Measurements from ENCODE around the gene C5orf58. TPM values are rescaled to one million over a fixed set of nuclear protein-coding genes. Genes with fewer than 3 reads are reported as not detected.

The C5orf58 gene
- total and polyA plus RNA-seq, 9 of the 15 experiments (the other 6 are each of a cell fraction or from before 2014, with no cell fraction given), result 1.5 to 7.6 (median 5.3) TPM

DNA sequence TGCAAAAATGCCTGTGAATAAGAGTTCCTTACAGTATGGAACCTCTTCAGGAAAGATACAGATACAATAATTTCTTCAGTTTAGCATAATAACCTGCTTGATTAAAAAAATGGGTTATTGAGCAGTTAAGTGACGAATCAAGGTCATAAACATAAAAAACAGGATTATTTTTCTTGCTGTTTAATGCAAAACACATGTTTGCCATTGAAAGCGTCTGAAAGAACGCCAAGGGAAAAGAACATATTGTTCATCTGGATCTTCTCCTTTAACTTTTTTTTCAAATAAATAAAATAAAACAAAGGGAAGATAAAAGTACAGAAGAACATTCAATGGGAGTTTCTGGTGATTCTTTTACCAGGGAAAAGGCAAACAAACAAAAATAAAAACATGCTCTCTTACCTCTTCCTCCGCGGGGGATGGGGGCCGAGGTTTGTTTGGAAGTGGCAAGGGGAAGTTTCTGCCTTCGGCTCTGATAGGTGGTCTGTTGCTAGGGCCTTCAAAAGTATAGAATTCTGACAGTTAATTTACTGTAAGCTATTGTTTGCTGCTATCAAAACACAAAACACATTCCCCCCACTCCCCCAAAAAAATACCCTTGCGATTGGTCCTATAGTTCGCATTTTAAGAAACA is 20.1 kb downstream of the C5orf58 start:
- Histone ChIP-seq H3K9ac (ENCODE audit: insufficient read depth in 1 of 2, low read depth in 2 of 2, low read length in 2 of 2) (no peak overlapping the region), H3K27ac (ENCODE audit: extremely low read depth, low read depth, low read length) (no peak overlapping the region), H3K9me1 (ENCODE audit: control insufficient read depth, insufficient read depth, low read length) (no peaks in the 10 kb centered on the region), H3K4me3 (no peak overlapping the region), H3K27me3 (ENCODE audit: control insufficient read depth in 2 of 2, insufficient read depth in 2 of 2, low read length in 2 of 2) (no peaks in the 10 kb centered on the region; a peak in 1 of 5 replicates), H3K79me2 (ENCODE audit: control insufficient read depth, insufficient read depth, low read length) (no peaks in the 10 kb centered on the region), H3K4me1 (replicated peaks in 1 of 2; ENCODE audit: control insufficient read depth in 2 of 2, insufficient read depth in 2 of 2, low read length in 2 of 2) (peaks cover 0 to 26% of the 10 kb centered on the region in 2 experiments; a peak in 3 of 5 replicates), H2AFZ (ENCODE audit: low read depth, low read length) (no peak overlapping the region), H3K4me2 (ENCODE audit: insufficient read depth, low read length) (no peak overlapping the region), H4K20me1 (replicated peaks; ENCODE audit: control insufficient read depth, insufficient read depth, low read length) (no peaks in the 10 kb centered on the region), H3K9me3 (replicated peaks; ENCODE audit: control insufficient read depth, insufficient read depth, low read depth, low read length) (no peaks in the 10 kb centered on the region), H3K36me3 (ENCODE audit: control insufficient read depth, insufficient read depth, low read length) (no peaks in the 10 kb centered on the region)
- ChIA-PET CTCF (ENCODE audit: low intra/inter-chr PET ratio) (no interaction called here), POLR2A (interaction anchor here (1.3 kb wide), 1 partner anchor 9 kb away, joined by 3 read pairs; no protein-coding TSS in a partner anchor)
- WGBS (ENCODE audit: insufficient coverage, low coverage, missing lambda C conversion rate), result 50% methylated on average over 9 of the region's 9 CpGs
- DNase-seq (ENCODE audit: extremely low read depth in 1 of 4, low spot score in 3 of 4) (no peak), FAIRE-seq (no peak), ATAC-seq (no peak)
- in situ Hi-C loops (cut with MboI) (no loop called here), intact Hi-C loops (cut with micrococcal nuclease) (no loop called here)
- no TSS peak for BruUV-seq (replicated peaks)
- TF ChIP-seq, protein P1, sequence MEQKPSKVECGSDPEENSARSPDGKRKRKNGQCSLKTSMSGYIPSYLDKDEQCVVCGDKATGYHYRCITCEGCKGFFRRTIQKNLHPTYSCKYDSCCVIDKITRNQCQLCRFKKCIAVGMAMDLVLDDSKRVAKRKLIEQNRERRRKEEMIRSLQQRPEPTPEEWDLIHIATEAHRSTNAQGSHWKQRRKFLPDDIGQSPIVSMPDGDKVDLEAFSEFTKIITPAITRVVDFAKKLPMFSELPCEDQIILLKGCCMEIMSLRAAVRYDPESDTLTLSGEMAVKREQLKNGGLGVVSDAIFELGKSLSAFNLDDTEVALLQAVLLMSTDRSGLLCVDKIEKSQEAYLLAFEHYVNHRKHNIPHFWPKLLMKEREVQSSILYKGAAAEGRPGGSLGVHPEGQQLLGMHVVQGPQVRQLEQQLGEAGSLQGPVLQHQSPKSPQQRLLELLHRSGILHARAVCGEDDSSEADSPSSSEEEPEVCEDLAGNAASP (IDR thresholded peaks at IDR 0.05), result no peak
- no peak for TF ChIP-seq CBFA2T3 (IDR thresholded peaks at IDR 0.05)
- TF ChIP-seq KHSRP (IDR thresholded peaks at IDR 0.05), result no peak
- no peak for TF ChIP-seq MYBL2 (IDR thresholded peaks at IDR 0.05; ENCODE audit: low read depth)
- no peak for TF ChIP-seq MYBL2 (CRISPR knock-in tag; IDR thresholded peaks at IDR 0.05; ENCODE audit: borderline replicate concordance)
- TF ChIP-seq SMARCB1 (IDR thresholded peaks at IDR 0.05; ENCODE audit: insufficient read length, low read depth), result no peak
- no peak for TF ChIP-seq PHTF2 (CRISPR knock-in tag; IDR thresholded peaks at IDR 0.05)
- TF ChIP-seq ARNT (IDR thresholded peaks at IDR 0.05), result no peak
- TF ChIP-seq THRAP3 (IDR thresholded peaks at IDR 0.05; ENCODE audit: borderline replicate concordance), result no peak
- TF ChIP-seq, protein P2, sequence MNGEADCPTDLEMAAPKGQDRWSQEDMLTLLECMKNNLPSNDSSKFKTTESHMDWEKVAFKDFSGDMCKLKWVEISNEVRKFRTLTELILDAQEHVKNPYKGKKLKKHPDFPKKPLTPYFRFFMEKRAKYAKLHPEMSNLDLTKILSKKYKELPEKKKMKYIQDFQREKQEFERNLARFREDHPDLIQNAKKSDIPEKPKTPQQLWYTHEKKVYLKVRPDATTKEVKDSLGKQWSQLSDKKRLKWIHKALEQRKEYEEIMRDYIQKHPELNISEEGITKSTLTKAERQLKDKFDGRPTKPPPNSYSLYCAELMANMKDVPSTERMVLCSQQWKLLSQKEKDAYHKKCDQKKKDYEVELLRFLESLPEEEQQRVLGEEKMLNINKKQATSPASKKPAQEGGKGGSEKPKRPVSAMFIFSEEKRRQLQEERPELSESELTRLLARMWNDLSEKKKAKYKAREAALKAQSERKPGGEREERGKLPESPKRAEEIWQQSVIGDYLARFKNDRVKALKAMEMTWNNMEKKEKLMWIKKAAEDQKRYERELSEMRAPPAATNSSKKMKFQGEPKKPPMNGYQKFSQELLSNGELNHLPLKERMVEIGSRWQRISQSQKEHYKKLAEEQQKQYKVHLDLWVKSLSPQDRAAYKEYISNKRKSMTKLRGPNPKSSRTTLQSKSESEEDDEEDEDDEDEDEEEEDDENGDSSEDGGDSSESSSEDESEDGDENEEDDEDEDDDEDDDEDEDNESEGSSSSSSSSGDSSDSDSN (IDR thresholded peaks at IDR 0.05; ENCODE audit: borderline replicate concordance in 1 of 2, low read depth in 2 of 2, low read length in 2 of 2), result no peak
